Spleen (tissue), 7 donors: ENCODE data around the gene SPECC1.

Experiments used
- CTCF ChIP-seq, 11 experiments: fragments of 200-600 bp in 7 of 11; fragments of 450-650 bp in 4 of 11; sonication (generic) in 4 of 11; IDR thresholded peaks in 8 of 11; conservative IDR thresholded peaks in 3 of 11; 1 replicate in 7 of 11; 2 replicates in 4 of 11; pipeline versions ENCODE4 v1.4.0 to v1.8.0; 2016 to 2021; ENCODE audit warnings: antibody characterized with exemption in 11 of 11, inconsistent platforms in 4 of 11, mild to moderate bottlenecking in 1 of 11
- POLR2AphosphoS5 ChIP-seq, 3 donors: sonication (generic); formaldehyde crosslinking; IDR thresholded peaks; one replicate each; pipeline ENCODE4 v1.5.1; 2017; ENCODE audit warnings: antibody characterized with exemption in 3 of 3
- donor health status: DM: no; HTN: no; CAD: no; lungs with moderate emphysema.
- donor health status: DM: no; HTN: no; CAD: no.
- donor health status: DM: no; HTN: no; CAD: no.

DNA sequence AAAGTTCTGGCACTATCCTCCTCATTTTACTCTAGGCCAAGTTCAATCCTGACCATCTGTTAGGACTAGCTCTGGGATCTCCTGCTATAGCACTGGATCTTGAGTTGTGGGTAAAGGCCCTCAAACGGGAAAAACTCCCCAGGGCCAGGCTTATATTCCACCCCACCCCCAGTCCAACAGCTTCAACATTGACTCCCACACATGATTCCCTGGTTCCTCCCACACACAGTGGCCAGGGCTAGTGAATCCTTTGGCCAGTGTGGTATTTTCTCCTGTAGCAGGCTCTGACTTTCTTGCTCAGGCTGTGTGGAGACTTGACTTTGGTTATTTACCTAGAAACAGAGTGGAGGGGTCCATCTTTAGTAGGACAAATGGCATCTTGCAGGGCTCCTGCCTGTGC, 21.3 kb upstream of the SPECC1 start:
- TF ChIP-seq CTCF (IDR thresholded peaks at IDR 0.05 in 8 of 11, conservative IDR thresholded peaks at IDR 0.05 in 3 of 11): no peak
- TF ChIP-seq POLR2AphosphoS5 (IDR thresholded peaks at IDR 0.05): no peak
